ENCODE results near the gene SCO2. TPM values are rescaled to one million over a fixed set of nuclear protein-coding genes. Genes with fewer than 3 reads are reported as not detected.

The SCO2 gene
- total RNA-seq, 1 experiment from 2014 or later: 7.7 TPM

DNA sequence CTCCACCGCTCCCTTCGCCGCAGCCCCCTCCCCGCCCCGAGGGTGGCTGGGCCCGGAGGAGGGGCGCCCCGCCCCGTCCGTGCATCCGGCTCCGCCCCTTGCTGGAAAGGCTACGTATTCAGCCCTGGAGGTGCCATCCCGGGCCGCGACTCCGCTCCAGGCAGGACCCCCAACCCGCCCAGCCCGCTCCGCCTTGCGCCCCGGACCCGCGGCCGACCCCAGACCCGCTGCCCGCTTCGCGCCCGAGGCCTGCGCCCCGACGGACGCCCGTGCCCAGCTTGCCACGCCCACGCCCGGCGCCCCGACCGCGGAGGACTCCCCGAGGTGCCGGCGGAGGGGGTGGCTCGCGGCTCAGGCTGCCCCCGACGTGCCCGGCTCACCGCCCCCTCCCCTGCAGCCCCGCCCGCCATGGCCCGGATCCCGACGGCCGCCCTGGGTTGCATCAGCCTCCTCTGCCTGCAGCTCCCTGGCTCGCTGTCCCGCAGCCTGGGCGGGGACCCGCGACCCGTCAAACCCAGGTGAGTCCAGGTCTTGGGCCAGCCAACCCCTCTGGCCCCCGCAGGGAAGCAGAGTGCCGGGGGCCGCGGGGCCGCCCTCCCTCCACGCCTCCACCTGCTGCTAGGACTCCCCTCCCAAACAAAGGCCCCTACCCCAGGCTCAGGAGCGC, 43.8 kb downstream of the SCO2 start, which contains the start of gene ADM2:
Gene ADM2 (plus strand): TSS at position 104 of the 667 bp plus-strand sequence. CDS start 305 bp downstream, at position 409.
- no peak for DNase-seq (ENCODE audit: low read depth)

DNA sequence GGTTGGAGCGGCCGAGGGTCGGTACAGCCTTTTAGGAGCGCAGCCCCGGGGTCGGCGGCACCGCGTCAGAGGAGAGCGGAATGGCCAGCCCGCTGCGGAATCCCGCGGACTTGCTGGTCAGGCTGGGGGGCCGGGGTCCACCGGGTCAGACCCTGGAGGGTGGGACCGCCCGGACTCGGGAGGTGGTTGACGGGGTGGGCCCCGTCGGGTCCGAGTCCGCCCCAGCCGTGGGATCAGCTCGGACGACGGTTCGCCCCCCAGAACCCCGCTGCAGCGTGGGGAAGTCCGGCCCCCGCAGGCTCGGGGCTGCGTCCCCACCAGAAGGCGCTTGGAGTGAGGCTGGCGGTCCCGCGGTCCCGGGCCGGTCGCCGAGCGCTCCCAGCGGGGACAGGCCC, 44.4 kb downstream of the SCO2 start:
- DNase-seq (ENCODE audit: low read depth): no peak

DNA sequence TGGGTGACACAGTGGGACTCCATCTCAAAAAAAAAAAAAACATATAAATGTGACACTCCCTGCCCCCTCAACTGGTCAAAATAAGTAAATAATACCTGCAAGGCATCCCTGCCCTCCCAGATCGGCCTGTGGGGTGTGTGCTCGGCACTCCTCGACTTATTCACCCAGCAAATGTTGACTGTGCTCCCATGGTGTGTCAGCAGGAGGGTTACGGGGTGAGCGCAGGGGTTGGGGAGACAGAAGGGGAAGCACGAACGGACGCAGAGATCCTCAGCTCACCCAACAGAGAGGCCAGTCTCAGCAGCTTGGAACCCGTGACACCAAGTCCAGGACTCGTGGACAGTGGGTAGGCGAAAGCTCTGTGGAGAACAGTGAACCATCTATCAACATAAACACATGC, 45.7 kb downstream of the SCO2 start:
- DNase-seq (ENCODE audit: low read depth): no peak

DNA sequence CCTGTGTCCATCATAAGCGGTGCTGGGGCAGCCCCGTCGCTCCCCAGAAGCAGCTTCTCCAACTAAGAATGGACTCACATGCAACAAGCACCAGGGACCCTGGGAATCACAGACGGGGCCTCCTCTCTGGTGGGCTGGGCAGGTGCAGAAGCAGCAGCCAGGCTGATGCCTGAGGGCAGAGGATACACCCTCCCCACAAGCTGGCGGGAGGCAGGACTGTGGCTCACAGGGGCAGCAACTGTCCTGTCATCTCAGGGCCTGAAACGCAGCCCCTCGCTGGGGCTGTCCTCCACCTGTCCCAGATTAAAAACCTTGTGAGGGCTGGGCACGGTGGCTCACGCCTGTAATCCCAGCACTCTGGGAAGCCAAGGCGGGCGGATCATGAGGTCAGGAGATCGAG, 47.5 kb downstream of the SCO2 start:
- DNase-seq (ENCODE audit: low read depth): no peak

DNA sequence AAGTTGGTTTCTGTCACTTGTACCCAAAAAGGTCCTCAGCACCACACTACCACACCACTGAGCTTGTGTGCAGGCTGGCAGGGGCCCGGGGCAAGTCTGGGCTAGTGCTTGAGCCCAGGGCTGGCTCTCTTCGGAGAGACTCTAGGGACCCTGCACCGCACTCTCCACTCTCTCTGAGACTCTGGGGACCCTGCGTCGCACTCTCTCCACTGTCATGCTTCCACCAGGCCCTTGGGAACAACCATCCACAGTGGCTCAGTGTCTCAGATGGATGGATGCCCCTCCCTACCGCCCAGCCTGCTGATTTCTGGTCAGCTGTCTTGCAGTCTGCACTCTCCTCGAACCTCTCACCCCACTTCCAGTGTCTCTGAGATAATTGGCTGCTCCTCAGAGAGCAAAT, 48.5 kb downstream of the SCO2 start:
- DNase-seq (ENCODE audit: low read depth): no peak

DNA sequence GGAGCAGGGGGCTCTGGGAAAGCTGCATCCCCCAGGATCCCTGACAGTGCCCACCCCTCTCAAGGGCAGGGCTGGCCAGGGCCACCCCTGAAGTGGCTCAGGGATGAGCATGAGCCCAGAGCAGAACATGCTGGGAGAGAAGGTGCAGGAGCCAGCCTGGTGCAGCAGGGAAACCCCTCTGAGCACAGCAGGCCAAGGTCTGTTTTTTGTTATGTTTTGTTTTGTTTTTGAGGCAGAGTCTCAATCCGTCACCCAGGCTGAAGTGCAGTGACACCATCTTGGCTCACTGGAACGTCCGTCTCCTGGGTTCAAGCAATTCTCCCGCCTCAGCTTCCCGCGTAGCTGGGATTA, 49.8 kb downstream of the SCO2 start:
- DNase-seq (ENCODE audit: low read depth): no peak

DNA sequence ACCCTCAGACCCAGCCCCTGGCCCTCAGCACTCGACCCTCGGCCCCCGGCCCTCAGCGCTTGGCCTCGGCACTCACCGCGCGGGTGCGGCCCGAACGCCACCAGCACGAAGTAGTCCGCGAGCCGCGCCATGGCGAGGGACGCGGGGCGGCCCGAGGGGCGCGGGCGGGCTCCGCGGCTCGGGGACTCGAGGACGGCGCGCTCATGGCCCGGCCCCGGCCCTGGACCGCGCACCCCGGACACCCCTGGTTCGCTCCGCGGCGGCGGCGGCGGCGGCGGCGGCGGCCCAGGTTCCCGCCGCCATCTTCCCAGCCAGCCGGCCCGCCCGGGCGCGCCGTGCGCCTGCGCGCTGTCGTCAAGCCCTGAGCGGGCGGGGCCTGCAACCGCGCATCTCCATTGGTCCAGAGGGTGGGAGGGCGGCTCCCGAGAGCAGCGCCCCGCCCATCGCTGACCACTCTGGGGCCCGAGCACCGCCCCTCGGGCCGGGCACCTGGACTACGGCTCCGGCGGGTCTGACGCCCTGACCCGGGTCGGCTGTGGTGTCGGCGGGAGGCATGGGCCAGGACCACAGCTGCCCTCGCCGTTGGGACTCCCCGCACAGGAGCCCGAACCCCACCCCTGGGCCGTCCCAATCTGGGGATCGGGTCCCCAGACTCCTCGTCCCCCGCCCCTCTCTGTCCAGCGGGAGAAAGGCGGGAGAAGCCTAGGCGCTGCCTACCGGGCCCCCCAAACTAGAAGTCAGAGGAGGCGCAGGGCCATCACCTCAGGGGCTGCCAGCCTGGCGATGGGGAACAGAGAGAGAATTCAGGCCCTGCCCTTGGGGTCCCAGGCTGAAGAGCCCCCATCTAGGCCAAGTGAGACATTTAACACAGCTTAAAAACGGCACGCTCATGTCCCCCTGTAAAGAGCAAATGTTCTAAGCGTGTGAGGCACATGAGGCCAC, 50.4 kb downstream of the SCO2 start, which contains the start of gene SBF1:
Gene SBF1 (minus strand): TSS at position 326 of the 942 bp plus-strand sequence. CDS start 195 bp downstream, at position 131.
- DNase-seq (ENCODE audit: low read depth): peak; percentile 81

DNA sequence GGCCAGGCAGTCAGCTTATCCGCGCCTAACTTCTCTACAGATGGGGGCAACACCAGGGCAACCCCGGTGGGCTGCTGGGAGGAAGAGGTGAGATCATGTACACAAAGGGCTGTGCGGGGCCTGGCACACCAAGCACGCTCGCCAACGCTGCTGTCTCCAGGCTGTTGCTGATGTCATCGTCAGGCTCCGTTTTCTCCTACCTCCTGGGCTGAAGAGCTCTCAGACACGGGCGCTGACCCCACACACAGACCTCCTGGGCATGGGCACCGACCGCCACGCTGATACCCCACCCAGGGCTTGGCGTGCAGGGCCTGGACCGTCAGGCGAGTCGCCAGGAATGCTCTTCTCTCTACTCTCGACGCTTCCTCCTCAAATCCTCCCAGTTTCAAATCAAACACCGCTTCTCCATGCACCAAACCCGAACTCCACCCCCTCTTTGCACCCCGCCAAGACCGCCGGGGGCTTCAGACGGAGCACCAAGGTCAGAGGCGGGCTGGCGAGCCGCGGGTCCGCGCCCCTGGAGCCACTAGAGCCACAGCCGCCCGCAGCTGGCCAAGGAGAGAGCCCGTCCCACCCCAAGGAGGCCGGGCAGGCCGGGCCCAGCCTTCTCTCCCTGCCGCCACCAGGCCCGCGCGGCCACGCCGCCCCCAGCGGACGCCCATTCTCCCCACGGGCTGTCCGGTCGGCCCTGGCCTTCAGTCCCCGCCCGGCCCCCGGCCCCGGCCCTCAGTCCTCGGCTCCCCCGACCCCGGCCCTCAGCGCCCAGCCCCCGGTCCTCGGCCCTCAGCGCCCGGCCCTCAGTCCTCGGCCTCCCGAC, 51.3 kb downstream of the SCO2 start:
- peak; percentile 36 for DNase-seq (ENCODE audit: low read depth)

Other genes starting within 250 kb of the SCO2 start
- 73.4 and 84.1 TPM in 2 replicates for gene PLXNB2, start 218.0 kb downstream of the SCO2 start, total RNA-seq (2014; rRNA removed; shearing (Covaris generic))
- 0.13 and 0.31 TPM in 2 replicates for gene DENND6B, start 198.6 kb downstream of the SCO2 start, total RNA-seq (2014; rRNA removed; shearing (Covaris generic))
- gene PPP6R2, start 182.3 kb downstream of the SCO2 start, total RNA-seq (2014; rRNA removed; shearing (Covaris generic)): 40.0 and 44.6 TPM in 2 replicates
- 65.2 and 76.2 TPM in 2 replicates for gene SBF1, start 50.6 kb downstream of the SCO2 start, total RNA-seq (2014; rRNA removed; shearing (Covaris generic))
- gene ADM2, start 44.1 kb downstream of the SCO2 start, total RNA-seq (2014; rRNA removed; shearing (Covaris generic)): 0.67 and 0.79 TPM in 2 replicates
- 0.13 TPM in 1 of 2 replicates, not detected in the other for gene MIOX, start 38.7 kb downstream of the SCO2 start, total RNA-seq (2014; rRNA removed; shearing (Covaris generic))
- gene LMF2, start 17.9 kb downstream of the SCO2 start, total RNA-seq (2014; rRNA removed; shearing (Covaris generic)): 36.7 and 54.3 TPM in 2 replicates
- 65.3 and 73.2 TPM in 2 replicates for gene NCAPH2, start 17.4 kb downstream of the SCO2 start, total RNA-seq (2014; rRNA removed; shearing (Covaris generic))
- 2.0 and 2.1 TPM in 2 replicates for gene TYMP, start 4.4 kb upstream of the SCO2 start, total RNA-seq (2014; rRNA removed; shearing (Covaris generic))
- gene KLHDC7B, start 20.3 kb upstream of the SCO2 start, total RNA-seq (2014; rRNA removed; shearing (Covaris generic)): not detected in 2 replicates
- not detected in 2 replicates for gene SYCE3, start 37.3 kb upstream of the SCO2 start, total RNA-seq (2014; rRNA removed; shearing (Covaris generic))
- gene CPT1B, start 52.8 kb upstream of the SCO2 start, total RNA-seq (2014; rRNA removed; shearing (Covaris generic)): 12.5 and 13.4 TPM in 2 replicates
- gene CHKB, start 57.3 kb upstream of the SCO2 start, total RNA-seq (2014; rRNA removed; shearing (Covaris generic)): 17.8 and 22.3 TPM in 2 replicates
- gene MAPK8IP2, start 75.2 kb upstream of the SCO2 start, total RNA-seq (2014; rRNA removed; shearing (Covaris generic)): 0.37 and 0.47 TPM in 2 replicates
- gene ARSA, start 102.6 kb upstream of the SCO2 start, total RNA-seq (2014; rRNA removed; shearing (Covaris generic)): 11.0 and 11.3 TPM in 2 replicates
- 0.58 and 0.63 TPM in 2 replicates for gene SHANK3, start 147.2 kb upstream of the SCO2 start, total RNA-seq (2014; rRNA removed; shearing (Covaris generic))
- not detected in 2 replicates for gene ACR, start 212.6 kb upstream of the SCO2 start, total RNA-seq (2014; rRNA removed; shearing (Covaris generic))